Osteoblast (primary cell): ENCODE results near the gene FBL. TPM values are rescaled to one million over a fixed set of nuclear protein-coding genes. Genes with fewer than 3 reads are reported as not detected.
A peak's percentile ranks its signal among the peaks of the same experiment; 100 is the strongest.
"Not testable (repeated sequence)": the region's sequence is repeated elsewhere in the genome, so short reads cannot be mapped to it uniquely, and the experiment has no call there.

ENCODE experiments used
- DNase-seq: peaks from one replicate; pipeline ENCODE4 v3.0.0; 2011; ENCODE audit warnings: low spot score, mixed read lengths; ENCODE audit not compliant: insufficient read length; ENCODE audit errors: missing footprints
- H2AFZ ChIP-seq: 2 replicates; pipeline ENCODE4 v1.6.0; 2011; ENCODE audit warnings: mild to moderate bottlenecking, low read length
- H3K27ac ChIP-seq: 2 replicates; pipeline ENCODE4 v1.5.1; 2011; ENCODE audit warnings: mild to moderate bottlenecking, low read depth, low read length, moderate library complexity
- H3K27me3 ChIP-seq: 2 replicates; pipeline ENCODE4 v1.6.0; 2012; ENCODE audit warnings: mild to moderate bottlenecking, control low read depth, inconsistent platforms, low read length, moderate library complexity; ENCODE audit not compliant: insufficient read depth
- H3K36me3 ChIP-seq: 2 replicates; pipeline ENCODE4 v1.5.1; 2011; ENCODE audit warnings: mild to moderate bottlenecking, low read length, control low read depth, moderate library complexity; ENCODE audit not compliant: insufficient read depth
- H3K4me1 ChIP-seq: 2 replicates; pipeline ENCODE4 v1.5.1; 2011; ENCODE audit warnings: mild to moderate bottlenecking, low read length, control low read depth, moderate library complexity; ENCODE audit not compliant: insufficient read depth
- H3K4me2 ChIP-seq: 2 replicates; pipeline ENCODE4 v1.6.0; 2011; ENCODE audit warnings: mild to moderate bottlenecking, low read length; ENCODE audit not compliant: insufficient read depth
- H3K4me3 ChIP-seq: fragments of 200-600 bp; sonication (generic); 3 replicates; pipeline ENCODE4 v1.5.1; 2012; ENCODE audit warnings: mild to moderate bottlenecking, low read length, inconsistent platforms; ENCODE audit not compliant: insufficient read depth
- H3K79me2 ChIP-seq: 2 replicates; pipeline ENCODE4 v1.6.0; 2012; ENCODE audit warnings: mild to moderate bottlenecking, low read length, control low read depth, inconsistent platforms; ENCODE audit not compliant: insufficient read depth
- H3K9me3 ChIP-seq: 2 replicates; pipeline ENCODE4 v1.5.1; 2011; ENCODE audit warnings: low read depth, low read length, control low read depth
- H4K20me1 ChIP-seq: 2 replicates; pipeline ENCODE4 v1.6.0; 2012; ENCODE audit warnings: mild to moderate bottlenecking, low read length, control low read depth; ENCODE audit not compliant: insufficient read depth
- total RNA-seq: library from RNA; depleted of rRNA; stranded (reverse); fragments of >200 nt; gene quantifications from 2 replicates; pipeline ENCODE4 v1.2.3, GENCODE V29; 2012
- TF ChIP-seq, protein P1 (sequence below): IDR thresholded peaks from 2 replicates; pipeline ENCODE4 v1.5.1; 2011; ENCODE audit warnings: mild to moderate bottlenecking, low read depth, low read length, moderate library complexity; ENCODE audit errors: extremely low read depth

FBL gene
- total RNA-seq, 1 donor = 87.2 TPM

DNA sequence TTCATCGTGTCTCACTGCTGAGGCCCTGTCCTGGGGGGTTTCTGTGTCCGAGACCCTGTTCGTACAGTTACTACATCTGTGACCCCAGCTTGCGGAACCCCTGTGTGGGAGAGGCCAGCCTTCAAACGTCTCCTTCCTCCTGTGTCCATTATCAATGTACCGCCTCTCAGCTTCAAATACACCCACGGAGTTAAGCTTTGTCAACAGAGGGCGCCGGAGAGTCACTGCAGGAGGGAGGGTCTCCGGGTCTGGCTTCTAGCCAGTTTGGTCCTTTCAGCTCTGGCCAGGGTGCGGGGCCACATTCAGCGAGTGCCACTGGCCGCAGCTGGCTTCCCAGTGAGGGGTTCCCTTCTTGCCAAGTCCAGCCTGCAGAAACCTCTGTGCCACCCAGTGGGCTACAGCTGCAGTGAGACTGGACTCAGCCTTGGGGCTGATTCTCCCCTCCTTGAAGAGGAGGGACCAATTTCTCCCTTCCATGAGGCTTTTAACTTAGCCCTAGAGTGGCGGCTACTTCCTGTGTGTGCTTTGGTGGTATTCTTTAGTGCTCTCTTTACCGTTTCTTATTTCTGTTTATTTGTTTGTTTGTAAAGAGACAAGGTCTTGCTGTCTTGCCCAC is 35.4 kb upstream of the FBL start:
- not testable (repeated sequence) for H3K79me2 ChIP-seq, H2AFZ ChIP-seq, H3K36me3 ChIP-seq, H3K4me3 ChIP-seq, DNase-seq, H3K27me3 ChIP-seq, H3K4me2 ChIP-seq, H3K27ac ChIP-seq, H3K4me1 ChIP-seq, H4K20me1 ChIP-seq, H3K9me3 ChIP-seq
- TF ChIP-seq, protein P1, sequence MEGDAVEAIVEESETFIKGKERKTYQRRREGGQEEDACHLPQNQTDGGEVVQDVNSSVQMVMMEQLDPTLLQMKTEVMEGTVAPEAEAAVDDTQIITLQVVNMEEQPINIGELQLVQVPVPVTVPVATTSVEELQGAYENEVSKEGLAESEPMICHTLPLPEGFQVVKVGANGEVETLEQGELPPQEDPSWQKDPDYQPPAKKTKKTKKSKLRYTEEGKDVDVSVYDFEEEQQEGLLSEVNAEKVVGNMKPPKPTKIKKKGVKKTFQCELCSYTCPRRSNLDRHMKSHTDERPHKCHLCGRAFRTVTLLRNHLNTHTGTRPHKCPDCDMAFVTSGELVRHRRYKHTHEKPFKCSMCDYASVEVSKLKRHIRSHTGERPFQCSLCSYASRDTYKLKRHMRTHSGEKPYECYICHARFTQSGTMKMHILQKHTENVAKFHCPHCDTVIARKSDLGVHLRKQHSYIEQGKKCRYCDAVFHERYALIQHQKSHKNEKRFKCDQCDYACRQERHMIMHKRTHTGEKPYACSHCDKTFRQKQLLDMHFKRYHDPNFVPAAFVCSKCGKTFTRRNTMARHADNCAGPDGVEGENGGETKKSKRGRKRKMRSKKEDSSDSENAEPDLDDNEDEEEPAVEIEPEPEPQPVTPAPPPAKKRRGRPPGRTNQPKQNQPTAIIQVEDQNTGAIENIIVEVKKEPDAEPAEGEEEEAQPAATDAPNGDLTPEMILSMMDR = peak; percentile 24

DNA sequence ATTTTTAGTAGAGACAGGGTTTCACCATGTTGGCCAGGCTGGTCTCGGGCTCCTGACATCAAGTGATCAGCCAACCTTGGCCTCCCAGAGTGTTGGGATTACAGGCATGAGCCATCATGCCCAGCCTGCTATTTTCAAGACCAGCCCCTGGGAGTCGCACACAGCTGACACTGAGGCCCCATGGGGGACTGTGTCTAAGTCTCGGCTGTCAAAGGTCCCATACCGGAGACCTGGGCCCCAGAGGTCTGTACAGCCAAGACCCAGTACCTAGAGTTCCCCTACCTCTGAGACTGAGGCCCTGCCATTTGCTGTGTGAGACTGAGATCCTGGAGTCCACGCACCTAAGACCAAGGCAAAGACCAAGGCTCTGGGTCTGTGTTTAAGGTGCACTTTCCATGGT is 34.1 kb upstream of the FBL start:
- H3K27me3 ChIP-seq, H3K4me3 ChIP-seq, H3K27ac ChIP-seq, H2AFZ ChIP-seq, H3K4me1 ChIP-seq, H4K20me1 ChIP-seq, H3K9me3 ChIP-seq, DNase-seq, H3K79me2 ChIP-seq, H3K4me2 ChIP-seq, H3K36me3 ChIP-seq: not testable (repeated sequence)

DNA sequence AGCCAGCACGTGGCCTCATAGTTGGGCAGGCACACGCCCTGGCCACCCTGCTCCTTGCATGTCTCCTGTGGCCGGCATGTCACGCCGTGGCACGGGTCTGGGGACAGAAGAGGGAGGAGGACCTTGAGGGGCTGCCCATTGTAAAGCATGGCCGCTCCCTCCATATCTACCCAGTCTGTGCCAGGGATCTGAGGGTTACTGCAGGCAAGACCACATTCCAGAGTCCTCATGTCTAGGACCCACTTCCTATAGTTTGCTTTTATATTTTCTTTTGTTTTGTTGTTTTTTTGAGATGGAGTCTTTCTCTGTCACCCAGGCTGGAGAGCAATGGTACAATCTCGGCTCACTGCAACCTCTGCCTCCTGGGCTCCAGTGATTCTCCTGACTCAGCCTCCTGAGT is 33.6 kb upstream of the FBL start:
- not testable (repeated sequence) for H3K27ac ChIP-seq, H2AFZ ChIP-seq, H3K9me3 ChIP-seq, H3K4me2 ChIP-seq, DNase-seq, H3K4me3 ChIP-seq, H3K79me2 ChIP-seq, H3K36me3 ChIP-seq, H4K20me1 ChIP-seq, H3K4me1 ChIP-seq, H3K27me3 ChIP-seq

DNA sequence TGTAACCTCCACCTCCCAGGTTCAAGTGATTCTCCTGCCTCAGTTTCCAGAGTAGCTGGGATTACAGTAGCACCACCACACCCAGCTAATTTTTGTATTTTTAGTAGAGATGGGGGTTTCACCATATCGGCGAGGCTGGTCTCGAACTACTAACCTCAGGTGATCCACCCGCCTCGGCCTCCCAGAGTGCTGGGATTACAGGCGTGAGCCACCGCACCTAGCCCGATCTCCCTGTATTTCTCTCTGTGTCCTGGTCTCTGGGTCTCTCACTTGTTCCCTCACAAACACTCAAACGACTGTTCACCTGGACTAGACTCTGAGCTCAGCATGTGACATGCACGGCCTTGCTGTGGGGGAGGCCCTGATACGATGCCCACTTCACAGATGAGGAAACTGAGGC is 32.7 kb upstream of the FBL start:
- not testable (repeated sequence) for H3K79me2 ChIP-seq, H3K27me3 ChIP-seq, H3K4me3 ChIP-seq, H3K4me2 ChIP-seq, H3K36me3 ChIP-seq, H3K9me3 ChIP-seq, H3K27ac ChIP-seq, DNase-seq, H3K4me1 ChIP-seq, H4K20me1 ChIP-seq, H2AFZ ChIP-seq

DNA sequence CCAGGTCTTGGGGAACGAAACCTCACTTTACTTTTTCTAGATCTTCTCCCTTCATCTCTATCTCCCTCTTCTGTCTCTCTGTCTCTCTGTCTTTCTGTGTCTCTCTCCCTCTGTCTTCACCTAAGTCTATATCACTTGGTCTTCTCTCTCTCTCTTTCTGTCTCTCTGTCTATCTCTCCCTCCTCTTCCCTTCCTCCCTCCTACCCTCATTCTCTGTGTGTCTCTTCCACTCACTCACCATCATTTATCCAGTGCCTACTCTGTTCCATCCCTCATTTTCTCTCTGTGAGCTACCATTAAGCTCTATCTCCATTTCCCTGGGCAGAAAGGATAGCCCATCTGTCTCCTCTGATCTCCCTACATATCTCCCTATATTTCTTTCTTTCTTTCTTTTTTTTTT is 32.2 kb upstream of the FBL start:
- Histone ChIP-seq H3K4me2 (no peak overlapping the region), H2AFZ (no peak overlapping the region), H4K20me1 (no peaks in the 10 kb centered on the region), H3K36me3 (no peaks in the 10 kb centered on the region), H3K79me2 (no peaks in the 10 kb centered on the region), H3K27ac (no peak overlapping the region), H3K4me3 (no peak overlapping the region), H3K9me3 (no peaks in the 10 kb centered on the region), H3K4me1 (no peaks in the 10 kb centered on the region), H3K27me3 (no peaks in the 10 kb centered on the region)
- TF ChIP-seq, protein P1 = no peak
- peak; percentile 74 for DNase-seq

DNA sequence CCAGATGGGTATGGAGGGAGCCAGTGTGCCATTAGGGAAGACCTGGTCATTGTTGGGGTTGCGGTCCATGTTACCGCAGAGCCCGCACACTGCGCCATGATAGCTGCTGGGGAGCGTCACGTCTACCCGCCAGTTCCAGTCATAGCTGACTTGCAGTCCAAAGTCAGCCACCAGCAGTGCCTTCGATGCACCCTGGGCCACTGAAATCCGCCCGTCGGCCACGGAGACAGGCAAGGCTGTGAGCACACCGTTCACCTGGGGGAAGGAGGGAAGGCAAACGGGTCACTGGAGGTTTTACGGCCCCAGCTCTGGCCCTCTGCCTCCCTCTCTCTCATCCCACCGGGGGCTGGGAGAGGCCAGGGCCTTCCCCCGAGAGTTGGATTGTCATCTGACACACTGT is 31.8 kb upstream of the FBL start:
- not testable (repeated sequence) for H3K9me3 ChIP-seq, DNase-seq

DNA sequence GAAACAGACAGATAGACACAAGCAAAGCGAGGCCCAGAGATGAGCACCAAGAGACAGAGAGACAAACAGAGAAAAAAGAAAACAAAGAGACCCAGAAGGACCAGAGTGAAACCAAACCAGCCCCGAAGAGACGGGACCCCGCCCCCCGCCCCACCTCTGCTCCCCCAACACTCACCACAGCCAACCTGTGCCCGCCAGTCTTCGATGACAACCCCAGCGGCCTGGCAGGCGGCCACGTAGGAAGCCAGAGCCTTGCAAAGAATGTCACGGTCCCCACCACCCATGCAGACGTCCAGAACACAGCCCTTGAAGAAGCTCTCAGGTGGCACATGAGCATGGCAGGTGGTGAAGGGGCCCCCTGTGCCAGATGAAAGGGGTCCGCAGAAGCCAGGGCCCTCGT is 31.3 kb upstream of the FBL start:
- not testable (repeated sequence) for H3K79me2 ChIP-seq, H2AFZ ChIP-seq, H3K4me3 ChIP-seq, DNase-seq, H3K36me3 ChIP-seq, H3K4me2 ChIP-seq, H3K27ac ChIP-seq, H3K9me3 ChIP-seq, H4K20me1 ChIP-seq, H3K27me3 ChIP-seq, H3K4me1 ChIP-seq

More for the DNA sequence above, 31.8 kb upstream of the FBL start:
- not testable (repeated sequence) for H2AFZ ChIP-seq, H3K27ac ChIP-seq, H3K4me2 ChIP-seq, H4K20me1 ChIP-seq, H3K4me1 ChIP-seq, H3K27me3 ChIP-seq, H3K36me3 ChIP-seq, H3K4me3 ChIP-seq, H3K79me2 ChIP-seq

DNA sequence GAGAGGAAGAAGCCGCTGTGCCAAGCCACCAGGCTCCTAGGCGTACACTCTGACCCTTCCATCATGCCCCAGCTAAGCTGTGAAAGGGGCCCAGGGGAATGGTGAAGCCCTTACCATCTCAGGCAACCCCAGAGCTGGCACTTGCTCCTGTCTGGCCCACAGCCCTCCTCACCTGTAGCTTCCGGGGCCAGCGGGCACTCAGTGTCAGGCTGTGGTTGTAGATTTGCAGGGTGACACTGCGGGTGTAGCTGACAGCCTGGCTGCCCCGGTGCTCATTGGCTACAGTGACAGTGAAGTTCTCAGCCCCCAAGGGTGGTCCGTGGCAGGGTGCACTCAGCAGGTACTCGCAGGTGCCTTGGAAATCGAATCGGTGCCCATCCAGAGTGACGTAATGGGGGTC is 30.3 kb upstream of the FBL start:
- H3K9me3 ChIP-seq, H3K27me3 ChIP-seq, H3K79me2 ChIP-seq, H2AFZ ChIP-seq, H3K4me1 ChIP-seq, H3K4me3 ChIP-seq, DNase-seq, H3K36me3 ChIP-seq, H3K4me2 ChIP-seq, H4K20me1 ChIP-seq, H3K27ac ChIP-seq: not testable (repeated sequence)
